Coronary artery (tissue), 2 donors: Measurements from ENCODE around the gene CCL14.

Experiments used
- DNase-seq: peaks from one replicate; pipeline ENCODE4 v3.0.0-alpha.2; 2017; ENCODE audit warnings: low spot score
- H3K27ac ChIP-seq, 2 donors: fragments of 200-600 bp; sonication (generic); one replicate each; pipeline ENCODE4 v1.5.1; 2016 to 2019
- H3K4me3 ChIP-seq: fragments of 200-600 bp; sonication (generic); 2 replicates; pipeline ENCODE4 v1.5.1; 2016; ENCODE audit warnings: mild to moderate bottlenecking, moderate library complexity
- CTCF ChIP-seq: fragments of 200-600 bp; sonication (generic); IDR thresholded peaks from one replicate; pipeline ENCODE4 v1.5.1; 2019; ENCODE audit warnings: antibody characterized with exemption

Gene CCL14

GRCh38 chr17:35977509-35977908 lies 9.0 kb downstream of the CCL14 start:
- DNase-seq = no peak
- Histone ChIP-seq H3K27ac (no peak overlapping the region), H3K4me3 (no peak overlapping the region)
- TF ChIP-seq CTCF = no peak

- Histone ChIP-seq H3K27ac (no peak overlapping the region), H3K4me3 (no peak overlapping the region)
- DNase-seq = no peak
- TF ChIP-seq CTCF = no peak
These were observed 12.9 kb downstream of the CCL14 start for GRCh38 chr17:35973333-35974260.

- no peak for DNase-seq
These were observed 13.6 kb downstream of the CCL14 start for GRCh38 chr17:35972945-35973332.

GRCh38 chr17:35972535-35972934 lies 14.0 kb downstream of the CCL14 start:
- no peak for TF ChIP-seq CTCF
- H3K4me3 ChIP-seq = no peak overlapping the region
- H3K27ac ChIP-seq = no peak overlapping the region
- no peak for DNase-seq

More at GRCh38 chr17:35972945-35973332, 13.6 kb downstream of the CCL14 start:
- Histone ChIP-seq H3K27ac (no peak overlapping the region), H3K4me3 (no peak overlapping the region)
- TF ChIP-seq CTCF = no peak

- Histone ChIP-seq H3K4me3 (no peak overlapping the region), H3K27ac (no peak overlapping the region)
- DNase-seq = no peak
- no peak for TF ChIP-seq CTCF
These were observed 14.5 kb downstream of the CCL14 start for GRCh38 chr17:35972066-35972465.

GRCh38 chr17:35969558-35970380 lies 16.8 kb downstream of the CCL14 start:
- no peak for DNase-seq
- TF ChIP-seq CTCF = peak; percentile 44
- Histone ChIP-seq H3K27ac (no peak overlapping the region), H3K4me3 (no peak overlapping the region)
